A204.1 (cell line): ENCODE measurements around the gene APH1A.
"Not testable (repeated sequence)": the region's sequence is repeated elsewhere in the genome, so short reads cannot be mapped to it uniquely, and the experiment has no call there.

Experiments
- FAIRE-seq: peaks from 2 replicates; lab custom pipeline; 2012; peaks lifted over from hg19 to GRCh38; lab: Jason Lieb, UNC

The APH1A gene

GRCh38 chr1:150233359-150234308 lies 35.2 kb downstream of the APH1A start:
- FAIRE-seq, result no peak

- FAIRE-seq, result not testable (repeated sequence)
These were observed 35.9 kb downstream of the APH1A start for GRCh38 chr1:150232921-150233320.

GRCh38 chr1:150228246-150228645 lies 40.6 kb downstream of the APH1A start:
- not testable (repeated sequence) for FAIRE-seq

- FAIRE-seq, result no peak
These were observed 41.6 kb downstream of the APH1A start for GRCh38 chr1:150227228-150227627.

- no peak for FAIRE-seq
These were observed 42.3 kb downstream of the APH1A start for GRCh38 chr1:150226486-150226885.

DNA sequence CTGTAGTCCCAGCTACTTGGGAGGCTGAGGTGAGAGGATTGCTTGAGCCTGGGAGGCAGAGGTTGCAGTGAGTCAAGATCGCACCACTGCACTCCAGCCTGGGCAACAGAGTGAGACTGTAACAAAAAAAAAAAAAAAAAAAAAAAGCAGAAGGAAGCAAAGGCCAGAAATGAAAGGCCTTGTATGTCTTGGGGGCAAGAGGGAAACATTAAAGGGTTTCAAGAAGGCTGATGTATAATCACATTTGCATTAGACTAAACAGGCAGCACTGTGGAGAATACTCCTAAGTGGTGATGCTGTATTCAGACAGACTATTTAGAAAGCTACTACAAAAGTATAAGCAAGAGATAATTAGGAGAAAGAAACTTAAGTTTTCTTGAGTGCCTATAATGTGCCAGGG lies 43.3 kb downstream of the APH1A start:
- FAIRE-seq, result no peak

GRCh38 chr1:150224983-150225382 lies 43.8 kb downstream of the APH1A start:
- no peak for FAIRE-seq

DNA sequence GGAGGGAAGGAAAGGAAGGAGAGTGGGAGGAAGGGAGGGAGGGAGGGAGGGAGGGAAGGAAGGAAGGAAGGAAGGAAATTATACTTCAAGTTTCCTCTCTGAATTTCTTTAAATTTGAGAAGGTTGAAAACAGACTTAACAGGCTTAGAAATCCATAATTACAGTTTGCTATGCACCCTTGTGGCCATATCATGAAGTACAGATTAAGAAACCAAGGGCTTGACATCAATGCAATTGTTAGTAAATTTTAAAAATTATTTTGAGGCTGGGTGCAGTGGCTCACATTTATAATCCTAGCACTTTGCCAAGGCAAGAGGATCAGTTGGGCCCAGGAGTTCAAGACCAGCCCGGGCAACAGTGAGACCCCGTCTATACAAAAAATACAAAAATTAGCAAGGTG lies 47.3 kb downstream of the APH1A start:
- FAIRE-seq, result peak; percentile 90

GRCh38 chr1:150215855-150216254 lies 53.0 kb downstream of the APH1A start:
- FAIRE-seq, result not testable (repeated sequence)
